UCSD-AML1 (cell line): ENCODE data around the gene HDHD5.

ENCODE experiments used
- DNase-seq: peaks from one replicate; lab custom pipeline; 2025; ENCODE audit not compliant: unreplicated experiment; lab: John Stamatoyannopoulos, UW

The HDHD5 gene

DNA sequence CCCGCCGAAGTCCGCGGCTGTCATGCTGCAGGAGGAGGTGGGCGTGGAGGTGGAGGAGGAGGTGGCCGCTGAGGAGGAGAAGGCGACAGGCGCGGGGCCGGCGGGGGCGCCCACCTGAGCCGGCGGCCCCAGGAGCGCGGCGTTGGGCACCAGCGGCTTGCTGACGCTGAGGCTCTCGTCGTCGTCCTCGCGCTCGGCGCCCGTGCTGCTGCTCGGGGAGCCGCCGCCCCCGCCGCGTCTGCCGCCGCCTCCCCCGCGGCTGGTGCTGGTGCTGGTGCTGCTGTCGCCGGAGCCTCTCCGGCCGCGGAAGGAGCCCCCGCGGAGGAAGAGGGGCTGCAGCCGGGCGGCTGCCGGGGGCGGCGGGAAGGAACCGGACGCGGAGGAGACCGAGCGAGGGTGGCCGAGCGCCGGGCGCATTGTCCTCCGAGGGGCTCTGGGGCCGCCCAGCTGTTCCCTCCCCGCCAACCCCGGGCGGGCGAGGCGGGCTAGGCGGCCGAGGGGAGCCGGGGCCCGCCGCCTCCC, 38.3 kb downstream of the HDHD5 start:
- peak; percentile 55 for DNase-seq

- DNase-seq, result peak; percentile 62
Observed at GRCh38 chr22:17120281-17120680, 38.8 kb downstream of the HDHD5 start.

DNA sequence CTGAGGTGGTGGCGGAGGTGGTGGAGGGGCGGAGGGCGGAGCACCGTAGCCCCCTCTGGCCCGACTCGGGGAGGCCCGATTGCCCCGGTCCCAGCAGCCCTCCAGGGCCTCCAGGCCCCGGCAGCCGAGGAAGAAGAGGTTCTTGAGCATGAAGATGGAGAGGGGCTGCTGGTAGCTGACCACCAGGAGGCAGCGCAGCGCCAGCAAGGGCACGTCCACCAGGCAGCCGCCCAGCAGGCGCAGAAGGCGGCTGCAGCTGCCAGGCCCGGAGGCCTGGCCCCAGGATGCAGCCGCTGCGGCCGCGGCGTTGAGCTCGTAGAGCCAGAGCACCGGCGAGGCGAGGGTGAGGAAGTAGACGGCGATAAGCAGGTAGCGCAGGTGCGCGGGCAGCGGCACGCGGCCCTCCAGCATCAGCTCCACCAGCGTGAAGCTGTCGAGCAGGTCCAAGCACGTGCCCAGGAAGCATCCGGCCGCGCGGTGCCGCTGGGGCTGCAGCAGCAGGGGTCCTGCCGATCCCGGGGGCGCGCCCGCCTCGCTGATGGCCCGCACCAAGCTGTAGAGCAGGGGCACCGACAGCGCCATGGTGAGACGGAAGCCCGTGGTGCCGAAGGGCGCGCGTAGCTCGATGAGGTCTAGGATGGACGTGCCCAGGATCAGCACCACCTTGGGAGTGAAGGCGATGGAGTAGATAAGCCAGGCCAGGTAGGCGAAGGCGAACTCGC, 39.4 kb downstream of the HDHD5 start:
- DNase-seq, result no peak

GRCh38 chr22:17118342-17118741, 40.7 kb downstream of the HDHD5 start:
- no peak for DNase-seq

- peak; percentile 63 for DNase-seq
Observed at GRCh38 chr22:17117890-17118289, 41.2 kb downstream of the HDHD5 start.

DNA sequence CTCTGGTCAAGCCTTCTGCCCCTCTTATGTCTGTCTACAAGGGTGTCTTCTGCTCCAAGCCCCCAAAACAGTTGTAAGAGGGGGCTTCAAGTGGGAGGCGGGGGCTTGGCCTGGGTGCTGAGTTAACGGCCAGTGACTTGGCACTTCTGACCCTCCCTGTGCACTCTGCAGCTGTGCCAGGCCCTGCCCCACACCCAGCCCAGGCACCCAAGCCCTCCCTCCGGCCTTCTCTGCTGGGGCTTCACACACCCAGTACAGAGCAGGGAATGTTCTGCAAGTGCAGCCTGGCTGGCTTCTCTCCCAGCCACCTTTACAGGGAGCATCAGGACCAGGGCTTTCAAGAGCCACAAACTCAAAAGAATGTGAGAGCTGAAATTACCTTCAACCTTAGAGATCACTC, 41.7 kb downstream of the HDHD5 start:
- DNase-seq, result peak; percentile 26

DNA sequence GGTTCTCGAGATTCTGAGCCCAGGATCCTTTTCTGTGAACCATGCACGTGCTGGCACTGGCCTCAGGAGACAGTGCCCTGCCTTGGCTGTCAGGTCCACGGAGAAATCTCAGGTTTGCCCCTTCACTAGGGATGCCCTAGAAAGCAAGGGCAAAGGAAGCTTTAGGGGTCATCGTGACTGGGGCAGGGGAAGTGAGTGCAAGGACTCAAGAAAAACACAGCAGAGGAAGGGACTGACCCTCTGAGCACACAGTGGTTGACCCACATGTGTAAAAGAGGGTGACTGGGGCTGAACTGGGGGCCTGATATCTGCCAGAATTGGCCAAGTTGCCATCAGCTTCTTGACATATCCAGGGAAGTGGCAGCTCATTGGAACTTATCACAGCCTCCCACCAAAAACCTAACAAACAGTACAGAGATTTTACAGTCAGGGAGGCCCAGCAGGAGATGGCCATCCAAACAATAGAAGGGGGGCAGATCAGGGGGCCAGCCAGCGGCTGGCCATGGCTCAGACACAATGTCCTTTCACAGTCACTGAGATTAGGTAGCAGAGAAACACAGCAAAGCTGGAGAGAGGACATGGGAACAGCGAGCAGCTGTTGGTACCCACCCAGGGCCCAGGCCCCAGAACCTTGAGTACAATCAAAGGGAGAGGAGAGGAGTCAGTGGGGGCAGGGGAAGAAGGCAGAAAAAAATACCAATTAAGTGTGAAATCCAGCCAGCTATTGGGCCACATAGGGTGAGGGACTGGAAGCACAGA, 42.3 kb downstream of the HDHD5 start:
- no peak for DNase-seq

GRCh38 chr22:17115945-17116565, 43.0 kb downstream of the HDHD5 start:
- DNase-seq, result no peak

DNA sequence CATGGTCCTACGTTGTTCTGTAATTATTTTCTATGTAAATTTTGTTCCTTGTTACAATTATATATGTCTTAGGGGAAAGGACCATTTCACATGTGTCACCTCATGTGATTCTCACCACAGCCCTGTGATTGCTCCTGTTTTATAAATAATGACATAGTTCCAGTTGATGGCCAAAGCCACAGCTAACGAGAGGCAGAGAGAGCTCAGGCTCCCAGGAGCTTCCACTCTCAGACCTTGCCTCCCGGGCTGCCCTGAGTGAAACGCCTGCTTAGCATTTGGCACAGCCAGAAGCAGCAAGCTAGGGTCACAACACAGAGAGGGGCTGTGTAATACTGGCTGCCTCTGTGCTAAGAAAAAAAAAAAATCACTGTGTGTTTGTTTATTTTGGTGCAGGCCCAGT, 43.8 kb downstream of the HDHD5 start:
- no peak for DNase-seq

DNA sequence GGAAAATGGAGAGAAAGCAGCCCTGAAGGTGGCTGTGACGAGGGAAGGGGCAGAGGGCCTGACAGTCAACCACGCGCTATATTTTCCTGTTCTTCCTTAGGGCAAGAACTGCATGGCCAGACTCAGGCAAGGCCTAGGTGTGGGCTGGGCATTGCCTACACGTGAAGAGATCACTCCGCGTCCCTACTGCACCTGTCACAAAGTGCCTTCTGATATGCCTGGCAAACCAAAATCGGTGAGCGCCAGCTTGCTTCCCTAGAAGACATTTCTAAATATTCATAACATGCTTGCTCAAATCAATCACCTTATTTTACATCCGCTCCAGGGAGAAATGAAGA, 44.2 kb downstream of the HDHD5 start:
- DNase-seq, result peak; percentile 34

GRCh38 chr22:17114173-17114897, 44.7 kb downstream of the HDHD5 start:
- no peak for DNase-seq

DNA sequence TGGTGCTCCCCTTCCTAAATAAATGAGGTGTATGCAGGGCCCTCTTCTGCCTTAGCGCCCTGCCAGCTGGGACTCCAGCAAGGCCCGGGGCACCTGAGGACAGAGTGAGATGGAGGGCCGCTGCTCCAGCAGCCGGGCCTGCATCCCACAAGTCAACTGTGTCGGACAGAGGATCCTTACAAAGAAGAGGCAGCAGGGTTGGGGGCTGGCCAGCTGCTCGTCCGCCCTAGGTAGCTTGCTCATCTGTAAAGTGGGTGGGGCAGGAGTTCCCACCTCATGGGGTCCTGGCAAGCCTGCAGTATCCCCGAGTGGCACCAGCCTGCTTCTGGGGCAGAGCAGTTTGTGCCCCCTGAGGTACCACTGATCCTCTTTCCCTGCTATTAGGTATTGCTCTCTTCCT, 45.5 kb downstream of the HDHD5 start:
- no peak for DNase-seq

GRCh38 chr22:17112491-17113042, 46.5 kb downstream of the HDHD5 start:
- DNase-seq, result no peak

DNA sequence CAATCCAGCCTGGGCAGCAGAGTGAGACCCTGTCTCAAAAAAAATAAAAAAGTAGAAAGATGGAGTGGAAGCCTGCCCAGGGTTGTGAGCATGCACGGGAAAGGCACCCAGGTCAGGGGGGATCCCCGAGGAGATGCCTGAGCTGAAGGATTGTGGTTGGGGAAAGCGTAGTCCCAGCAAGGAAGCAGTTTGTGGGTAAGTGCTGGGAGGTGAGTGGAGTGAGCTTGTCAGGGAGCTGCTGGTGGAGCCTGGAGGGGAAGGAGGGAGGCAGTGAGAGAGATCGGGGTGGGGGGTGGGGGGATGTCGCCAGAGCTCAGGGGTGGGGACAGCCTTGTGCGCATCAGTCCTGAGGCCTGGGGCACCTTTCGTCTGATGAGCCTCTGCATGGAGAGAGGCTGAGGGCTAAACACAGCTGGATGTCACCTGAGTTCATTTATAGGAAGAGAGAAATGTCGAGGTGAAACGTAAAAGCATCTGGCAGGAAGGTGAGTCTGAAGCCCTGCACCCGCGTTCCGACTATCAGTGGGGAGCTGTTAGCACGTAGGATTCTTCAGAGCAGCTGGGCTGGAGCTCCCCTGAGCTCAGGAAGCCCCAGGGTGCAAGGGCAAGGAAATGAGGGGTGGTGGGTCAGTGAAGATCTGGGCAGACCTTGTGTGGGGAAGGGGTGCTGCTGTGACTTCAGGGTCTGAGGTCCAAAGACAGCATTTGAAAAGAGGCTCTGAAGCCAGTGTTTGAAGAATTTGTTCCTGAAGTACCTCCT, 48.1 kb downstream of the HDHD5 start:
- DNase-seq, result peak; percentile 24

GRCh38 chr22:17109976-17110375, 49.1 kb downstream of the HDHD5 start:
- DNase-seq, result no peak

DNA sequence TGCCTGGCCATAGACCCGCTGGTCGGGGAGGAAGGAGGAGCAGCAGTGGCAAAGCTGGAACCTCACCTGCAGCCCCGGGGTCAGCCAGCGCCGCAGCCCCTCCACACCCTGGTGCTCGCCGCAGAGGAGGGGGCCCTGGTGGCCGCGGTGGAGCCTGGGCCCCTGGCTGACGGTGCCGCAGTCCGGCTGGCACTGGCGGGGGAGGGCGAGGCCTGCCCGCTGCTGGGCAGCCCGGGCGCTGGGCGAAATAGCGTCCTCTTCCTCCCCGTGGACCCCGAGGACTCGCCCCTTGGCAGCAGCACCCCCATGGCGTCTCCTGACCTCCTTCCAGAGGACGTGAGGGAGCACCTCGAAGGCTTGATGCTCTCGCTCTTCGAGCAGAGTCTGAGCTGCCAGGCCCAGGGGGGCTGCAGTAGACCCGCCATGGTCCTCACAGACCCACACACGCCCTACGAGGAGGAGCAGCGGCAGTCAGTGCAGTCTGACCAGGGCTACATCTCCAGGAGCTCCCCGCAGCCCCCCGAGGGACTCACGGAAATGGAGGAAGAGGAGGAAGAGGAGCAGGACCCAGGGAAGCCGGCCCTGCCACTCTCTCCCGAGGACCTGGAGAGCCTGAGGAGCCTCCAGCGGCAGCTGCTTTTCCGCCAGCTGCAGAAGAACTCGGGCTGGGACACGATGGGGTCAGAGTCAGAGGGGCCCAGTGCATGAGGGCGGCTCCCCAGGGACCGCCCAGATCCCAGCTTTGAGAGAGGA, 49.8 kb downstream of the HDHD5 start:
- DNase-seq, result no peak

- no peak for DNase-seq
Observed at GRCh38 chr22:17108256-17109112, 50.6 kb downstream of the HDHD5 start.

- no peak for DNase-seq
Observed at GRCh38 chr22:17107547-17107810, 51.6 kb downstream of the HDHD5 start.
